GM12878 (cell line): ENCODE results near the gene NFASC. TPM values are rescaled to one million over a fixed set of nuclear protein-coding genes. Genes with fewer than 3 reads are reported as not detected.

Experiments used
- ATAC-seq: fragments of 200-7000 bp; cut with Tn5 transposase; 3 replicates; pipeline ENCODE4 v1.9.1; 2020; ENCODE audit warnings: mild to moderate bottlenecking, moderate library complexity
- BruUV-seq: library from RNA; stranded (reverse); fragments of 400-500 nt; replicated peaks from 2 replicates; lab custom pipeline; 2021; lab: Mats Ljungman, UMichigan
- CTCF ChIA-PET: fragments of 300-600 bp; sonication (Branson Sonifier 250); formaldehyde crosslinking; extraction: SDS; loops from one replicate; lab custom pipeline; 2021; ENCODE audit warnings: inconsistent platforms; lab: Yijun Ruan, JAX
- POLR2A ChIA-PET: fragments of 350-600 bp; formaldehyde crosslinking; extraction: SDS; loops from one replicate; lab custom pipeline; 2021; ENCODE audit warnings: inconsistent platforms; lab: Charles Lee
- RAD21 ChIA-PET: fragments of 300-600 bp; sonication (Branson Sonifier 250); formaldehyde crosslinking; loops from one replicate; lab custom pipeline; 2023; ENCODE audit warnings: antibody characterized with exemption; ENCODE audit not compliant: unreplicated experiment; lab: Charles Lee
- SMC1A ChIA-PET: fragments of 300-600 bp; sonication (Branson Sonifier 250); formaldehyde crosslinking; loops from one replicate; lab custom pipeline; 2023; ENCODE audit not compliant: unreplicated experiment, uncharacterized antibody; lab: Charles Lee
- DNase-seq: peaks from one replicate; pipeline ENCODE4 v3.0.0-alpha.2; 2011; ENCODE audit warnings: low read depth, low spot score
- FAIRE-seq: peaks from 3 replicates; lab custom pipeline; 2011; peaks lifted over from hg19 to GRCh38; lab: Jason Lieb, UNC
- H2AFZ ChIP-seq: 2 replicates; pipeline ENCODE4 v1.6.0; 2011; ENCODE audit warnings: low read depth, low read length, control low read depth; ENCODE audit not compliant: control insufficient read depth
- H3K27ac ChIP-seq: 2 replicates; pipeline ENCODE4 v1.5.1; 2011; ENCODE audit warnings: control low read depth; ENCODE audit not compliant: control insufficient read depth, insufficient read depth
- H3K27me3 ChIP-seq, 2 experiments: replicated peaks in 1 of 2; 2 replicates each; pipeline versions ENCODE4 v1.6.0 to v1.6.1; 2011; ENCODE audit warnings: low read length in 1 of 2; ENCODE audit not compliant: control insufficient read depth in 2 of 2, insufficient read depth in 2 of 2
- H3K36me3 ChIP-seq, 2 experiments: 2 replicates each; pipeline ENCODE4 v1.5.1; 2011; ENCODE audit warnings: low read length in 1 of 2; ENCODE audit not compliant: control insufficient read depth in 2 of 2, insufficient read depth in 2 of 2
- H3K4me1 ChIP-seq: 2 replicates; pipeline ENCODE4 v1.6.1; 2011; ENCODE audit warnings: mild to moderate bottlenecking, low read length, moderate library complexity, mixed read lengths; ENCODE audit not compliant: control insufficient read depth, insufficient read depth
- H3K4me2 ChIP-seq: 2 replicates; pipeline ENCODE4 v1.6.0; 2011; ENCODE audit warnings: control low read depth; ENCODE audit not compliant: control insufficient read depth, insufficient read depth
- H3K4me3 ChIP-seq: fragments of 200-600 bp; sonication (generic); 2 replicates; pipeline ENCODE4 v1.5.1; 2016
- H3K79me2 ChIP-seq: 2 replicates; pipeline ENCODE4 v1.6.0; 2011; ENCODE audit warnings: low read length; ENCODE audit not compliant: control insufficient read depth, insufficient read depth
- H3K9ac ChIP-seq: 2 replicates; pipeline ENCODE4 v1.8.0; 2011; ENCODE audit warnings: low read length, control low read depth, mixed read lengths; ENCODE audit not compliant: control insufficient read depth, insufficient read depth
- H3K9me3 ChIP-seq: replicated peaks from 3 replicates; pipeline ENCODE4 v1.5.1; 2011; ENCODE audit warnings: mild to moderate bottlenecking, low read length; ENCODE audit not compliant: control insufficient read depth, insufficient read depth
- H4K20me1 ChIP-seq: 2 replicates; pipeline ENCODE4 v1.6.0; 2011; ENCODE audit not compliant: control insufficient read depth, insufficient read depth
- BACH1 ChIP-seq: fragments of 450-650 bp; IDR thresholded peaks from 2 replicates; pipeline ENCODE4 v1.6.1; 2017; ENCODE audit warnings: mild to moderate bottlenecking, borderline replicate concordance
- BCLAF1 ChIP-seq: fragments of 450-650 bp; IDR thresholded peaks from 2 replicates; pipeline ENCODE4 v1.6.1; 2017; ENCODE audit warnings: antibody characterized with exemption, mild to moderate bottlenecking, moderate library complexity
- CTCF ChIP-seq, 3 experiments: IDR thresholded peaks in 2 of 3; conservative IDR thresholded peaks in 1 of 3; 2 replicates each; pipeline ENCODE4 v1.5.1; 2011; ENCODE audit warnings: low read depth in 3 of 3, low read length in 3 of 3, mild to moderate bottlenecking in 3 of 3, control low read depth in 2 of 3, moderate library complexity in 2 of 3, inconsistent platforms in 1 of 3, mixed read lengths in 1 of 3; ENCODE audit not compliant: control insufficient read depth in 2 of 3, insufficient read depth in 1 of 3; ENCODE audit errors: extremely low read depth in 1 of 3
- EED ChIP-seq: sonication (generic); IDR thresholded peaks from 2 replicates; pipeline ENCODE4 v1.6.1; 2016; ENCODE audit warnings: antibody characterized with exemption, low read depth
- ETV6 ChIP-seq, 2 experiments: fragments of 450-650 bp in 1 of 2; IDR thresholded peaks in 1 of 2; conservative IDR thresholded peaks in 1 of 2; 2 replicates each; pipeline ENCODE4 v1.6.1; 2014; ENCODE audit warnings: antibody characterized with exemption in 1 of 2, borderline replicate concordance in 1 of 2, low read depth in 1 of 2, mild to moderate bottlenecking in 1 of 2, moderate library complexity in 1 of 2
- GATAD2B ChIP-seq: fragments of 450-650 bp; conservative IDR thresholded peaks from 2 replicates; pipeline ENCODE4 v1.6.1; 2017; ENCODE audit warnings: low read depth, mild to moderate bottlenecking, moderate library complexity
- HCFC1 ChIP-seq: fragments of 150-350 bp; IDR thresholded peaks from 2 replicates; pipeline ENCODE4 v1.6.1; 2014; ENCODE audit warnings: low read length
- IRF4 ChIP-seq: IDR thresholded peaks from 2 replicates; pipeline ENCODE4 v1.6.1; 2011; ENCODE audit warnings: low read depth, low read length
- RAD21 ChIP-seq: IDR thresholded peaks from 2 replicates; pipeline ENCODE4 v1.6.1; 2011; ENCODE audit warnings: mild to moderate bottlenecking, low read depth, low read length, moderate library complexity; ENCODE audit not compliant: insufficient read depth
- RUNX3 ChIP-seq: IDR thresholded peaks from 2 replicates; pipeline ENCODE4 v1.6.1; 2012; ENCODE audit warnings: low read length, inconsistent platforms
- SMC3 ChIP-seq: IDR thresholded peaks from 2 replicates; pipeline ENCODE4 v1.6.1; 2011; ENCODE audit warnings: low read length, improper control_type of control experiment, borderline replicate concordance
- SPI1 ChIP-seq: IDR thresholded peaks from 2 replicates; pipeline ENCODE4 v1.6.1; 2011; ENCODE audit warnings: low read depth, mild to moderate bottlenecking, low read length, moderate library complexity, borderline replicate concordance; ENCODE audit not compliant: insufficient read depth
- SRF ChIP-seq, 2 experiments: IDR thresholded peaks; 2 replicates each; pipeline ENCODE4 v1.6.1; 2011; ENCODE audit warnings: low read depth in 2 of 2, low read length in 2 of 2, mild to moderate bottlenecking in 1 of 2, moderate library complexity in 1 of 2
- TBL1XR1 ChIP-seq: IDR thresholded peaks from 2 replicates; pipeline ENCODE4 v1.6.1; 2012; ENCODE audit warnings: low read depth, low read length, improper control_type of control experiment
- YY1 ChIP-seq: IDR thresholded peaks from 2 replicates; pipeline ENCODE4 v1.6.1; 2011; ENCODE audit warnings: low read depth, mild to moderate bottlenecking, low read length
- ZNF24 ChIP-seq: fragments of 450-650 bp; IDR thresholded peaks from 2 replicates; pipeline ENCODE4 v1.6.1; 2017; ENCODE audit warnings: antibody characterized with exemption, mild to moderate bottlenecking
- WGBS: methylation state at CpG from one replicate; pipeline ENCODE4 v1.1.6; 2016; ENCODE audit warnings: low lambda C conversion rate; ENCODE audit not compliant: insufficient replicate concordance, insufficient coverage; ENCODE audit errors: missing lambda C conversion rate; 5-methylcytosine and 5-hydroxymethylcytosine counted together
- in situ Hi-C: fragments of 300-500 bp; cut with MboI; formaldehyde crosslinking; loops from 9 replicates; pipeline ENCODE4 v1.14.3; 2018; ENCODE audit warnings: mixed read lengths
- intact Hi-C: fragments of 100-400 bp; cut with micrococcal nuclease; formaldehyde crosslinking; loops from one replicate; pipeline ENCODE4 v1.14.2; 2022; ENCODE audit not compliant: unreplicated experiment
- polyA plus RNA-seq, 11 experiments: library from polyadenylated mRNA; depleted of rRNA in 4 of 11; unstranded in 6 of 11; stranded (reverse) in 5 of 11; fragments of >200 nt; fragmentation: Nextera tagmentation in 4 of 11; fragmentation: Illumina TruSeq in 1 of 11; extraction: Ambion mirVana in 4 of 11; extraction: Trizol in 1 of 11; gene quantifications; 1 replicate in 1 of 11; 2 replicates in 10 of 11; pipeline versions ENCODE4 v1.2.1 to v1.2.3, GENCODE V29; 2011 to 2016; ENCODE audit warnings: inconsistent platforms in 2 of 11, missing spikeins in 2 of 11, low read depth in 1 of 11
- total RNA-seq, 4 experiments: library from RNA; depleted of rRNA in 3 of 4; stranded (reverse); fragments of >200 nt in 3 of 4; fragmentation: Illumina TruSeq in 1 of 4; extraction: Trizol in 1 of 4; gene quantifications; 2 replicates each; pipeline versions ENCODE4 v1.2.1 to v1.2.3, GENCODE V29; 2013 to 2021
- TF ChIP-seq, protein P1 (sequence below): IDR thresholded peaks from 2 replicates; pipeline ENCODE4 v1.6.1; 2012; ENCODE audit warnings: low read depth, low read length, improper control_type of control experiment

The NFASC gene
- total and polyA plus RNA-seq, 10 of the 15 experiments (the other 5 are each of a cell fraction or from before 2014, with no cell fraction given) = 0.04 to 0.31 (median 0.12) TPM; not detected in 4

- BruUV-seq = no TSS peak
- 30% methylated on average over 15 of the region's 15 CpGs for WGBS
- intact Hi-C loops (loop anchor here (1.0 to 10.0 kb wide), 3 partner anchors 114 to 377 kb away; no protein-coding TSS in a partner anchor), in situ Hi-C loops (no loop called here)
- Histone ChIP-seq H3K79me2 (no peaks in the 10 kb centered on the region), H3K4me3 (no peak overlapping the region), H3K9ac (no peak overlapping the region), H3K4me2 (no peak overlapping the region), H3K27ac (no peak overlapping the region), H4K20me1 (no peaks in the 10 kb centered on the region), H3K4me1 (no peaks in the 10 kb centered on the region), H3K9me3 (no peaks in the 10 kb centered on the region), H3K36me3 (no peaks in the 10 kb centered on the region), H3K27me3 (peaks cover 0 to 6% of the 10 kb centered on the region in 2 experiments; a peak in 3 of 4 replicates), H2AFZ (no peak overlapping the region)
- no peak for TF ChIP-seq SRF (IDR thresholded peaks at IDR 0.05; ENCODE audit: low read depth in 2 of 2, low read length in 2 of 2)
- no peak for TF ChIP-seq TBL1XR1
- TF ChIP-seq IRF4 = no peak
- TF ChIP-seq YY1 = peak; percentile 61
- TF ChIP-seq EED = no peak
- no peak for TF ChIP-seq GATAD2B
- TF ChIP-seq BACH1 = no peak
- no peak for TF ChIP-seq SPI1
- peak; percentile 52; the same call in 1 of the 2 replicates for TF ChIP-seq RUNX3
- no peak for TF ChIP-seq HCFC1
- TF ChIP-seq RAD21 = peak; percentile 51
- no peak for TF ChIP-seq BCLAF1
- peak; percentile 50; the same call in 1 of the 2 replicates for TF ChIP-seq SMC3
- peak; percentile 75 for TF ChIP-seq ZNF24
- peak; percentile 81 to 95 (median 91) for TF ChIP-seq CTCF (IDR thresholded peaks at IDR 0.05 in 2 of 3, conservative IDR thresholded peaks at IDR 0.05 in 1 of 3; ENCODE audit: control insufficient read depth in 2 of 3, extremely low read depth in 1 of 3, insufficient read depth in 1 of 3, low read depth in 3 of 3, low read length in 3 of 3)
- TF ChIP-seq, protein P1, sequence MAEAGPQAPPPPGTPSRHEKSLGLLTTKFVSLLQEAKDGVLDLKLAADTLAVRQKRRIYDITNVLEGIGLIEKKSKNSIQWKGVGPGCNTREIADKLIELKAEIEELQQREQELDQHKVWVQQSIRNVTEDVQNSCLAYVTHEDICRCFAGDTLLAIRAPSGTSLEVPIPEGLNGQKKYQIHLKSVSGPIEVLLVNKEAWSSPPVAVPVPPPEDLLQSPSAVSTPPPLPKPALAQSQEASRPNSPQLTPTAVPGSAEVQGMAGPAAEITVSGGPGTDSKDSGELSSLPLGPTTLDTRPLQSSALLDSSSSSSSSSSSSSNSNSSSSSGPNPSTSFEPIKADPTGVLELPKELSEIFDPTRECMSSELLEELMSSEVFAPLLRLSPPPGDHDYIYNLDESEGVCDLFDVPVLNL = no peak
- TF ChIP-seq ETV6 (conservative IDR thresholded peaks at IDR 0.05 in 1 of 2, IDR thresholded peaks at IDR 0.05 in 1 of 2; ENCODE audit: borderline replicate concordance in 1 of 2, low read depth in 1 of 2) = no peak
- FAIRE-seq (peak; percentile 75), DNase-seq (no peak), ATAC-seq (peak; percentile 88)
- RAD21 ChIA-PET = interaction anchor here (0.7 to 3.4 kb wide), 5 partner anchors 20 to 376 kb away, joined by 3 to 20 read pairs (median 6); no protein-coding TSS in a partner anchor
- POLR2A ChIA-PET = no interaction called here
- CTCF ChIA-PET = interaction anchor here (0.6 to 3.1 kb wide), 30 partner anchors 11 to 1444 kb away, joined by 3 to 33 read pairs (median 4); no protein-coding TSS in a partner anchor
- SMC1A ChIA-PET = interaction anchor here (0.9 to 2.9 kb wide), 7 partner anchors 11 to 134 kb away, joined by 3 to 19 read pairs (median 3); no protein-coding TSS in a partner anchor
These were observed 71.0 kb downstream of the NFASC start for GRCh38 chr1:204941421-204942338.
